GM11168 (cell line): Measurements from ENCODE around the gene NR5A2.

Experiments used
- in situ Hi-C: fragments of 300-500 bp; cut with MboI; formaldehyde crosslinking; loops from one replicate; pipeline ENCODE4 v1.12.0; 2022; ENCODE audit warnings: low sequenced_read_pairs; ENCODE audit not compliant: unreplicated experiment

The NR5A2 gene

DNA sequence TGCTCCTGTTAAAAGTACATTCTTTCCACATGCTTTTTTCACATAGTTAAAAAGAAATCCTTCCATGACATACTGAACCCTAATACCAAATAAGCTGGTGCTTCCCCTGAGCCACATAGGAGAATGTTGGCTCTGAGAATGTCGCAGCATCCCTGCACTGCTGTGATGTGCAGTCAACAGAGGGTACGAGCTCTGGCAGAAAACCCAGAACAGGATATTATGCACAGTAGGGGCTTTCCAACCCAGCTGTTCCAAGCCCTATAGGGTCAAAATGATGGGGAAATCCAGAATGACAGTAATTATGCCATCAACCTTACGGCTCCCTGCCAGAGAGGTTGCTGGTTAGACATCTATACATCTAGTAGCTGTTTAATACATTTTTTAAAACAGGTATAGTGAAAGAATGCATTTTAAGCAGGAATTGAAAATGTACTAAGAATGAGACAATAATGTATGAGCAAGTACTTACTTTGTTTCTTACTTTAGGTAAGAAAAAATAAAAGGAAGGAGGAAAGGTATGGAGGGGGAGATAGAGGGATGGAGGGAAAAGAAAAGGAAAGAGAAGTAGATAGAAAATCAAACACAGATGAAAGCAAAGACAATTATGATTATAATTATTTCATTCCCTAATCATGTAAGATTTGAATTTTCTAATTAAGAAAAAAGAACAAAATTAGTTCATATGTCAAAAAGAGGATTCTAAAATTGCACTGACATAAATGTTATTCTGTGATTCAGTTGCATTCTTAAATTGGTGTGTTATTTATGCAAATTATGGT, 126.0 kb downstream of the NR5A2 start:
- in situ Hi-C loops = no loop called here

DNA sequence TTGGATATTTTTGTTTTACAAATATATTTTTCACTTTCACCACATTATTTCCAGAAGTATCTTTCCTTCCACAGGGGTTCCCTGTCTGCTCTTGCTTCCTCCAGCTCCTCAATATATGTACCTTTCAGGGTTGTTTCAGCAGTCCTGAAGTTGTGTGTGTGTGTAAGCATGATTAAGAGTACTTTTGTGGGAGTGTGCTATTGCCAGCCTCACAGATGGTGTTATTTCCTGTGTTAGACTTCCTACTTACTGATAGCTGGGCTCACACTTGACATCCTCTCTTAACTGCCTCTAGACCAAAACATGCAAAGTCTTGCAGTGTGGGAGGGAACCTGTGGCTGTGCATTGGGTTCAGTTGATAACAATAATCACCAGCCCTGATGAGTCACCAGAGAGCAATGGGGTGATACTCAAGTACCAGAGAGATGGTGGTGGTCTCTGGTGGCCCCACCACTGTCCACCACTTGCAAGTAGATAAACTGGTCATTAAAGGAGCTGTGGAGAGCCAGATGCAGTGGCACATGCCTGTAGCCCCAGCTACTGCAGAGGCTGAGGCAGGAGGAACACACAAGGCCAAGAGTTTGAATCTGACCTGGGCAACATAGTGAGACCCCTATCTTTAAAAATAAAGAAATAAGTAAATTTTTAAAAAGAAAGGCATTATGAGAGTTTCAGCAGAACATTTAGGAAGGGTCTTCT, 126.7 kb downstream of the NR5A2 start:
- in situ Hi-C loops = no loop called here

DNA sequence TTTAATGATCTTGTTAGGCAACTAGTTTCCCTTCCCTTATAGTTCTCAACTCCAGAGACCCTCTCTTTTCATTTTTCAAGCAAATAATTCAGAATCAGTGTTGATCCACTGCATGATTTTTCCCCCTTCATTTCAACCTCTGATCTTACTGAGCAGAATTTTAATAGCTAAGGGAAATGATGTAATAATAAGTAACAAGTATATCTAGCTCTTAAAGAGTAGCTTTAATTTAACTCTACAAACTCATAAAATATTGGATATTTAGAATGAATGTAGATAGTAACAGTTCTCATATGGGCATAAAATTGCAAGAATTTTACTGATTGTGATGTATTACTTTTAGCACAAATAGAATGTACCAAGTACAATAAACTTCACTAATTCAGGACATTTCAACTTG, 130.2 kb downstream of the NR5A2 start:
- in situ Hi-C loops = no loop called here

DNA sequence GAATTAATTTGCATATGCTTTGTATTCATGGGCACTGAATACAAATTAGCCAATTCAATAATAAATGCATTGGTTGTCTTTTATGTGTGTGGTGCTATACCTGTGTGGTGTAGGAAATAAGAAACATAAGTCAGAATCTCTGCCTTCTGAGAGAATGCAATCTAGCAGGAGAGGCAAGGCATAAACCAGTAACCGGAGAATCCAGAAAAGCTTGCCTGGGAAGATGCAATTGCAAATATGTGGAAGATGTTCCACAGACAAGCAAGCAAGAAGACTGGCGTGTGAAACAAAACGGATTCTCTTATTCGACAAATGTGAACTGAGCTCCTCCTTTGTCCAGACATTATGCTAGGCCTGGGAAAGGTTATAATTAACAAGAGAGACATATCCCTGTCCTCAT, 134.3 kb downstream of the NR5A2 start:
- in situ Hi-C loops = no loop called here

DNA sequence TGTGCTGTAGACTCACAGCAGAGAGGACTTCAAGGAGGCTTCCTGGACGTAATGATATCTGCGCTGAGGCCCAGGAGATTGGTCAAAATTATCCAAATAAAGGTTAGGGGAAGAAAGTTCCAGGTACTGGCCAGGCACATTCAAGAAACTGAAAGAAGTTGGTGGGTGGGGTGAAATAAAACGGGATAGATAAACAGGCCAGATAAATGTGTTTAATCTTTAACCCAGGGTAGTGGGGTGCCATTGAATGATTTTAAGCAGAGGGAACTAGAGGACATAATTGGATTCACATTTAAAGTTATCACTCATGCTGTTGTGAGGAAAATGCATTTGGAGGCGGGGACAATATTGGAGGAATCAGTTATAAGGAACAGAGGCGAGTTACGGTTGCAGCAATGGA, 134.7 kb downstream of the NR5A2 start:
- in situ Hi-C loops = no loop called here

DNA sequence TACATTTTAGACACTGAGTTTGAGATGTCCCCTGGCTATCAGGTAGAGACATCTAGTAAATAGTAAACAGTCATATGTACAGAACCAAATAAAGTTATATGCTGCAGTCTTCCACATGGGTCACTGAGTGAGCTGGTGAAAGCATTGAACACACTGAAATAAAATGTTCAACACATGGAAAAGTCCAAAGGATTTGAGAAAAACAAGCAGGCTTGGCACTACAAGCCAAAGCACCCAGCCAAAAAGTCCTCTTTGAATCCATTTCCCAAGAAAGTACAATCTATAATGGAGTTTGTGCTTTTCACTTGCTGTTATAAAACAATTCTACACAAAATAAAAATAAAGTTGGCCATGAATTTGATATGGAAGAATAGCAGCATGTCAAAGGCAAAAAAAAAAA, 135.4 kb downstream of the NR5A2 start:
- in situ Hi-C loops = no loop called here

DNA sequence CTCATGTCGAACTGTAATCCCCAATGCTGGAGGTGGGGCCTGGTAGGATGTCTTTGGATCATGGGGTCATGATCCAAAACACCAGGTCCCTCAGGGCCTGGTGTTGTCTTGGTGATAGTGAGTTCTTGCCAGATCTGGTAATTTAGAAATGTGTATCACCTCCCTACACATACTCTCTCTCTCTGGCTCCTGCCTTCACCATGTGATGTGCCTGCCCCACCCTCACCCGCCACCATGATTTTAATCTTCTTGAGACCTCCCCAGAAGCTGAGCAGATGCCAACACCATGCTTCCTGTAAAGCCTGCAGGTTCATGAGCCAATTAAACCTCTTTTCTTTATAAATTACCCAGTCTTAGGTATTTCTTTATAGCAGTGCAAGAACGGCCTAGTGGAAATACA, 136.4 kb downstream of the NR5A2 start:
- in situ Hi-C loops = no loop called here

DNA sequence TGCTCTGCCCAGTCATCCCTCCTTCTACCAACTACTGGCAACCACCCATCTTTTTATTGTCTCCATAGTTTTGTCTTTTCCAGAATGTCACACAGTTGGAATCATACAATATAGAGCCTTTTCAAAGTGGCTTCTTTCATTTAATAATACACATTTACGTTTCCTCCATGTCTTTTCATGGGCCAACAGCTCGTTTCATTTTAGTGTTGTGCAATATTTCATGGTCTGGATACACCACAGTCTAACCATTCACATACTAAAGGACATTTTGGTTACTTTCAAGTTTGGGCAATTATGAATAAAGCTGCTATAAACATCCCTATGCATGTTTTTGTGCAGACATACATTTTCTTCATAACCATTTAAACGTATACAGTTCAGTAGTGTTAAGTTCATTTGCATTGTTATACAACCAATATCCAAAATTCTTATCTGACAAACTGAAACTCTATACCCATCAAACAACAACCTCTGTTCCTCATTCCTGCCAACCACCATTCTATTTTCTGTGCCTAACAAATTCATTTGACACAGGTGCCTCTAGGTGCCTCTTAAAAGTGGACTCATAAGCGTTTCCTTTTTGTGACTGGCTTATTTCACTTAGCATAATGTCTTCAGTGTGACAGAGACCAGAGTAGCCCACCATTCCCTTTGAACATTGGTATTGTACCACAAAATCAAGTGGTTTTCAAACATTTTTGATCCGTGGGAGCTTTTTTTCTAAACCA, 138.1 kb downstream of the NR5A2 start:
- in situ Hi-C loops = no loop called here

DNA sequence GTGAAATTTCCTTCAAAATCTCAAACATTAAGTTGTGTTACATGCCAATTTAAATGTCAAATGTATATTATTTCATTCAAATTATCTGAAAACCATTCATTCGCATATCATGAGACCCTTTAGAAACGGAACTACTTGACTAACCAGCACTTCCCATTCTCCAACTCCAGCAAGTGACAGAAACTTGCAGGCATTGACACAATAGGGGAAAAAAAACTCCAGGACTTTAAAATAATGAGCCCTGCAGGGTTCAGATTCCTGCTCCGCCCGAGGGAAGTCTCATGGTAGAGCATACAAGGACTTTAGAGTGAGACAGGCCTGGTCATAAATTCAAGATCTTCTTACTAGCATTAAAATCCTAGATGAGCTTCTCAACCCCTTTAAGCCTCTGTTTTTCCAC, 138.9 kb downstream of the NR5A2 start:
- in situ Hi-C loops = no loop called here

DNA sequence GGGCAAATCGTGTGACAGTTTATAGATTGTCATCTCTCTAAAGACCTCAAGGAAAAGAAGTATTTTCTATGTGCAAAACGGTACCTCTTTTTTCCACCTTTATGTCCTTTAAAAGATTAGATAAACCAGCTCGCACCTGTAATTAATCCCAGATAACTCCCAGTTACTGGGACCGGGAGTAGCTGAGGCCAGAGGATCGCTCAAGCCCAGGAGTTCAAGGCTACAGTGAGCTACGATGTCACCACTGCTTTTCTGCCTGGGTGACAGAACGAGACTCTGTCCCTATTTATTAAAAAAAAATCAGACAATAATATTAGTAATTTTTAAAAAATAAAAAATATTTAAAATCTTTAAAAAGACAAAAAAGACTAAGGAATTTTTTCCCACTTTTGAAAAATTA, 141.4 kb downstream of the NR5A2 start:
- in situ Hi-C loops = no loop called here

DNA sequence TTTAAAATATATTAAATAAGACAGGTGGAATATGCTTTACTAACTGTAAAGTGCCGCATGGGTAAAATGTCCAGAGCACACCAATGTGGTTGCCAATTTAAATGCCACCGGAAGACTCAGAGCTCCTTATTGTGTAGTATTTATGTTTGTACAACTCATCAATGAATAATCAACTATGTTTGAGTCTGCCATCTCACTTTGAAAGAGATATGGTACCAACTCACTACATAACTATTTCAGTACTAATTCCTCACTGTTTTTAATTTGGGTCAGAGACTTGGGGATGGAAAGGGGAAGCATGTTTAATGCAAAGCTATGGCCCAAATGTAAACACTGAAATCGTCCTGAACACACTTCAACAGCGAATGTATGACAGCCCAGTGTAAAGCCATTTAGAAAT, 144.8 kb downstream of the NR5A2 start:
- in situ Hi-C loops = no loop called here

DNA sequence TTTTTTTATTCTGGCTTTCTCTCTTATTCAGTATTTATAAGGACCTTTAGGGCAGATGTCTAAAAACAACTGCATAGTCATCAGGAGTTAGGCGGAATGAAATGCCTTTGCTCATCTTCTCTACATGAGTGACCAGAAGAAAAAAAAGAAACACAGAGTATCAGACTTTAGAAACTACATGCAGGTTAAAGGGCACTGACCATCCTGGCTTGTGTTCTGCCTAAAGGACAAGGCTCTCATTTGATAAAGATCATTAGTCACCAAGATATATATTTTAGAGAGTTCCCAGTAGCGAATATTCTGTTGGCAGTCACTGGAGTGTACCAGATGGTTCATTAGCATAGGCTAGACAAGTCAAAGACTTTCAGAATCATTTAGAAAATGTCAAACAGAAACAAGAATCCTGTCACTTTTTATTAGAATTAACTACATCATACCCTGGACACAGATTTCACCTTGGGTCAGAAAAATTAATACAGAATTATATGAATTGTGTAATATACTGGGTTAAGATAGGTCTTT, 145.6 kb downstream of the NR5A2 start:
- in situ Hi-C loops = no loop called here

DNA sequence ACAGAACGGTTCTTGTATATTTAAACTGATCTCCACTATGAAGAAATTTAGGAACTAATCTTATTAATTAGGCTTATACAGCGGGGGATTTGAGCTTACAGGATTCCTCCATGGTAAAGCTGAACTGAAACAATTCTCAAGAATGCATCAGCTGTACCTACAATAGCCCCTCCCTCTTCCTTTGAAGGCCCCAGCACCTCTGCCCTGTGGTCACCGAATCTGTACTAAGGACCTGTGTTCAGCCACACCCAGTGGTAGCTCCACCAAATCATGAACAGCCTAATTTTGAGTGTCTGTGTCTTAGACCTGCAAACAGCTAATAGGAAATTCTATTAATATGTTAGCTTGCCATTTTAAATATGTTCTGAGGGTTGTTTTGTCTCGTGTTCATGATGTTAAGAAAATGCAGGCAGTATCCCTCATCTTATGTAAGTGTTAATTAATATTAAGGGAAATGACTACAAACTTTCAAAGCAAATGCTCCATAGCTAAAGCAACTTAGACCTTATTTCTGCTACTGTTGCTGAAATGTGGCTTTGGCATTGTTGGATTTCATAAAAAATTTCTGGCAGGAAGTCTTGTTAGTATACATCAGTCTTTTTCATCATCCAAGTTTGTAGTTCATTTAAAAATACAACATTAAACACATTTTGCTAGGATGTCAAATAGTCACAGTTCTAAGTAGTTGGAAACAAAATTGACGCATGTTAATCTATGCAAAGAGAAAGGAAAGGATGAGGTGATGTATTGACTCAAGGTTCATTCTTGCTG, 147.2 kb downstream of the NR5A2 start:
- in situ Hi-C loops = no loop called here

DNA sequence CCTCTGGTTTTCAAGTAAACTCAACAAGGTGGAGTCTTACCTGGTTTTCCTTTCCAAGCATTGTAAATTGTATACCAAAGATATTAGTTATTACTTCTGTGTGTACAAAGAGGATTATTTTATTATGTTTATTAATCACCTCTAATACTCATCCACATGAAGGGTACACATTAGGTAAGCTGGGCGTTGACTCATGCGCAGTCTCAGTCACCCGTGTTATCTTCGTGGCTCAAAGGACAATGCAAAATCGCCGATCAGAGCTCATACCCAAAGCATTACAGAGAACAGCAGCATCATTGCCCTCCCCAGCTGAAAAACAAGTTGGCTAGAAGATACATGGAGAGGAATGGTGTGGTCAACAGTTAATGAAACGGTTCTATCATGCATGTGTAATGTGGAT, 148.7 kb downstream of the NR5A2 start:
- in situ Hi-C loops = no loop called here

DNA sequence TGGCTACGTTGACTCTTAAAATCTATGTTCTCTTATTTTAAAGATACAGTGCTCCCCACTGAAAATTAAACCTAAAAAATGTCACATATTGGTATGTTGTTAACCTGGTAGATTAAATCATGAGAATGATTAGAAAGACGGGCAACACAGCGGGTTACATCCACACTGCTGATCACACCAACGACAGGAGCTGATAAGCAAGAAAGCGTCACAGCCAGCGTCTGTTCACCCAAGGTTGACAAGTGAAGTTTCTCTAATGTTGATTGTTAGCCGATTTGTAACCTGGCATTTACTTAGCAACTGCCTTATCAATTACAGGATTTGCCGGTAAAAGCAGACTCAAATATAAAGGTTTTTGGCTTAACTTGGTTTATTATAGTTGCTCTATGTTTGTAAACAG, 149.3 kb downstream of the NR5A2 start:
- in situ Hi-C loops = no loop called here

DNA sequence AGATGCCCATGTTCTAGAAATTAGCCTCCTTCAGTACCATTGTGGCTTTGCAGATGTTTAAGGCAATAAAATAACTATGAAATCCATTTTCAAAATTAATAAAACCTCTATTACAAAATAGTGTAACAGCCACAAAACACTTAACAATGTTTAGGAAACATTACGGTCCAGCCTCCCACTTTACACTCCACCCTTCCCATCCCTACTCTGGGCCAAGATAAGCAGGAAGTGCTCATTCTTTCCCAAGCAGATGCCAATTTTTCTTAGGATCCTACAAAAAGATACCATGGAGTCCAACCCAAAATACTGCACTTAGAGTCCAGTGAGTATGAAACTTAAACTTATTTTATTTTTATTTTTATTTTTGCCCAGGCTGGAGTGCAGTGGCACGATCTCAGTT, 150.8 kb downstream of the NR5A2 start:
- in situ Hi-C loops = no loop called here

DNA sequence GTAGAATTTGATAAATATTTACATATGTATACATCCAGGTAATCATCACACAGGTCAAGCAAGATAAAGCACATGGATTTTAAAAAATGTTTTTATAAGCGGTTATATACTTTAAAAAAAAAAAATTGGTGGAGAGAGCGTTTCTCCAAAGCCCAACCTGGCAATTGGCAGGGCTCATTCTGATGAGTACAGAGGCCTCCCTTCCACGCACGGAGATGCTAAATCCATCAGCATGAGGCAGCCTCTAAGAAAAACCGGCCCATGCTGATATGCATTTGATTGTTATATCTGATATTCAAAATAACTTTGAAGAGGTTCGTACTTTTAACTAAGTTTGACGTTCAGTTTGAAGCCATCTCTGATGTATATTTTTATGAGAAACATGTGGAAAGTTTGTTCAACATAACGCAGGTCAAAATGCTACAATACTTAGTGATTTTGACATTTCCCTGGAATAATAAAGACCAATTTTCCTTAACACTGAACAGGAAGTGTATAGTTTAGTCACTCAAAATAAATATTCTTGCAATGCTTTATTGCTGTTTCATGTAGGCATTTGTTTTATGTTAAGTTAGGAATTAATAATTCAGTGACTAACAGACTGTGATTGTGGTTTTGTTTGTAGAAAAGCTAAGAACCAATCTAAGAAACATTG, 151.7 kb downstream of the NR5A2 start:
- in situ Hi-C loops = no loop called here

DNA sequence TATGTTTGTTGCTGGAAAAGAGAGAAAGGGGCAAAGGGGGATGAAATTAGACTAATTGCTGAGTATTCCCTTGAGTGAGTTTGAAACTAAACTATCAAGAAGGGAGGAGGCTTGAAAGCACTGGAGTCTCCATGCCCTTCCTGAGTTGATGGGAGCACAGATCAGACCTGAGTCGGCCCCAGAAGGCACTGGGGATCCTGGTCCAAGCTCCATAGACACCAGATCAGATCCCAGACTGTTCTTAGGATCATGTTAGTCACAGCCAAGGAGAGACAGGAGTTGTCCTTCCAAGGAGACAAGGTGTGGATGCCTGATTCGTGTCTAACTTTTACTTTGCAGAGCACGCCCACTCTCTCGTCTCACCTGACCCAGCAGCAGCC, 152.3 kb downstream of the NR5A2 start:
- in situ Hi-C loops = no loop called here

DNA sequence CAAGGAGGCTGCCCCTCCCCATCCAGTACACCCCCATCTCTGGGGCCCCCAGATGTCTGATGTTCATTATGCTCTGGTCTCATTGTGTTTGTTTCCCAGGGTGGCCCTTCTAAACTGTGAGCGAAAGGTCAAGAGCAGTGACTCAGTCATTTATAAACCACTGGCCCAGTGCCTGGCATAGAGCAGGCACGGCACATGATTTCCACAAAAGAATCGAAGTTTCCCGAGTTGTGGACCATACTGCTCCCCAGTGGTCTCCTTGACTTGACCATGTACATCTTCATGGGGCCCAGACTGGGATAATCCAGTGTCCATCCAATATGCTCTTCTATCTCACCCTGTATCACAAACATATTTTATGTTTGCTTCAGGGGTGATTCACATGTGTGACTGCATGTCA, 153.3 kb downstream of the NR5A2 start:
- in situ Hi-C loops = no loop called here

DNA sequence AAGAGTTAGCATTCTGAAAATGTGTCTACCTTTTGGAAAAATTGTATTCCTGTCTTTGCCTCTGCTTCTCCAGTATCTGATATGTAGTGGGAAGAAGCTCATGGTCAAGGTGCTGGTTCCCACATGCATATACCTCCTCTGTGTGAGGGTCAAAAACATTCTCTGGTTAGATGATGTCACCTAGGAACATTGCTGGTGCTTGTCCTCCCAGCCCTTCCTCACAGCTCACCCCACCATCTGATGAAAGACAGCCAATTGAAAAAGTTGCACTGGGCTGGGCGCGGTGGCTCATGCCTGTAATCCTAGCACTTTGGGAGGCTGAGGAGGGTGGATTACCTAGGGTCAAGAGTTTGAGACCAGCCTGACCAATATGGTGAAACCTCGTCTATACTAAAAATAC, 154.4 kb downstream of the NR5A2 start:
- in situ Hi-C loops = no loop called here
